K562 (cell line): Measurements from ENCODE around the gene EFR3B. TPM values are rescaled to one million over a fixed set of nuclear protein-coding genes. Genes with fewer than 3 reads are reported as not detected.

Experiments
- ATAC-seq: fragments of 200-7000 bp; cut with Tn5 transposase; 3 replicates; pipeline ENCODE4 v1.9.1; 2020; ENCODE audit warnings: moderate library complexity
- BruUV-seq: library from RNA; stranded (reverse); fragments of 400-500 nt; replicated peaks from 2 replicates; lab custom pipeline; 2021; lab: Mats Ljungman, UMichigan
- CTCF ChIA-PET: fragments of 300-600 bp; formaldehyde crosslinking; extraction: SDS; loops from one replicate; lab custom pipeline; 2021; ENCODE audit warnings: low intra/inter-chr PET ratio; lab: Yijun Ruan, JAX
- POLR2A ChIA-PET: fragments of 300-600, 350-650 bp; sonication (Branson Sonifier 250); formaldehyde crosslinking; extraction: SDS; loops from one replicate; lab custom pipeline; 2021; ENCODE audit warnings: antibody characterized with exemption, inconsistent platforms; lab: Yijun Ruan, JAX
- DNase-seq, 4 experiments: peaks; one replicate each; pipeline versions ENCODE4 v3.0.0 to v3.0.0-alpha.2; 2011 to 2018; ENCODE audit warnings: low spot score in 3 of 4, mixed read lengths in 3 of 4; ENCODE audit errors: extremely low read depth in 1 of 4
- FAIRE-seq: peaks from 2 replicates; lab custom pipeline; 2011; peaks lifted over from hg19 to GRCh38; lab: Jason Lieb, UNC
- H2AFZ ChIP-seq: 2 replicates; pipeline ENCODE4 v1.6.0; 2011; ENCODE audit warnings: low read depth, low read length, control low read depth, inconsistent platforms
- H3K27ac ChIP-seq: fragments of 200-600 bp; 3 replicates; pipeline ENCODE4 v1.8.0; 2011; ENCODE audit warnings: low read depth, mild to moderate bottlenecking, control low read depth, inconsistent platforms, low read length, moderate library complexity, mixed read lengths; ENCODE audit errors: extremely low read depth
- H3K27me3 ChIP-seq, 2 experiments: fragments of 300-600 bp in 1 of 2; 2 replicates in 1 of 2; 3 replicates in 1 of 2; pipeline versions ENCODE4 v1.6.0 to v1.8.0; 2011; ENCODE audit warnings: inconsistent platforms in 2 of 2, low read length in 2 of 2, mild to moderate bottlenecking in 1 of 2, mixed read lengths in 1 of 2, moderate library complexity in 1 of 2; ENCODE audit not compliant: control insufficient read depth in 2 of 2, insufficient read depth in 2 of 2
- H3K36me3 ChIP-seq: fragments of 300-600 bp; 3 replicates; pipeline ENCODE4 v1.8.0; 2011; ENCODE audit warnings: mild to moderate bottlenecking, low read length, inconsistent platforms; ENCODE audit not compliant: control insufficient read depth, insufficient read depth
- H3K4me1 ChIP-seq, 2 experiments: fragments of 200-600 bp in 1 of 2; replicated peaks in 1 of 2; 2 replicates in 1 of 2; 3 replicates in 1 of 2; pipeline versions ENCODE4 v1.5.1 to v1.8.0; 2011; ENCODE audit warnings: inconsistent platforms in 2 of 2, low read length in 2 of 2, mild to moderate bottlenecking in 1 of 2, mixed read lengths in 1 of 2, moderate library complexity in 1 of 2; ENCODE audit not compliant: control insufficient read depth in 2 of 2, insufficient read depth in 2 of 2
- H3K4me2 ChIP-seq: 2 replicates; pipeline ENCODE4 v1.6.1; 2011; ENCODE audit warnings: low read length, control low read depth, inconsistent platforms, mixed read lengths; ENCODE audit not compliant: insufficient read depth
- H3K4me3 ChIP-seq: fragments of 200-600 bp; sonication (generic), shearing (Covaris generic); 2 replicates; pipeline ENCODE4 v1.5.1; 2016; ENCODE audit warnings: control low read depth, inconsistent platforms
- H3K79me2 ChIP-seq: fragments of 200-600 bp; 3 replicates; pipeline ENCODE4 v1.8.0; 2011; ENCODE audit warnings: low read length, inconsistent platforms; ENCODE audit not compliant: control insufficient read depth, insufficient read depth
- H3K9ac ChIP-seq, 2 experiments: 2 replicates each; pipeline versions ENCODE4 v1.6.0 to v1.6.1; 2011; ENCODE audit warnings: low read depth in 2 of 2, low read length in 2 of 2, control low read depth in 1 of 2, inconsistent platforms in 1 of 2, mild to moderate bottlenecking in 1 of 2, mixed read lengths in 1 of 2; ENCODE audit not compliant: insufficient read depth in 1 of 2
- H3K9me1 ChIP-seq: one replicate; pipeline ENCODE4 v1.6.0; 2011; ENCODE audit warnings: inconsistent platforms, mild to moderate bottlenecking, low read length, moderate library complexity; ENCODE audit not compliant: control insufficient read depth, insufficient read depth
- H3K9me3 ChIP-seq: replicated peaks from 2 replicates; pipeline ENCODE4 v1.5.1; 2011; ENCODE audit warnings: low read depth, low read length, inconsistent platforms; ENCODE audit not compliant: control insufficient read depth, insufficient read depth
- H4K20me1 ChIP-seq: replicated peaks from 2 replicates; pipeline ENCODE4 v1.6.1; 2011; ENCODE audit warnings: low read length, inconsistent platforms, mixed read lengths; ENCODE audit not compliant: control insufficient read depth, insufficient read depth
- BCOR ChIP-seq: fragments of 450-650 bp; IDR thresholded peaks from 2 replicates; pipeline ENCODE4 v1.6.1; 2016
- BDP1 ChIP-seq: IDR thresholded peaks from 3 replicates; pipeline ENCODE4 v1.6.1; 2011; ENCODE audit not compliant: insufficient read length, insufficient read depth
- KAT7 ChIP-seq: sonication (generic); formaldehyde crosslinking; IDR thresholded peaks from 2 replicates; pipeline ENCODE4 v1.8.0; 2022; ENCODE audit warnings: missing genetic modification reagents, mild to moderate bottlenecking, borderline replicate concordance
- KDM2B ChIP-seq: fragments of 250-450 bp; sonication (Bioruptor Pico); IDR thresholded peaks from 2 replicates; pipeline ENCODE4 v1.8.0; 2021; ENCODE audit warnings: mild to moderate bottlenecking, moderate library complexity
- NFXL1 ChIP-seq: fragments of 450-650 bp; formaldehyde crosslinking; IDR thresholded peaks from 2 replicates; pipeline ENCODE4 v1.4.0; 2021; ENCODE audit warnings: mild to moderate bottlenecking
- PTRF ChIP-seq: fragments of 450-650 bp; IDR thresholded peaks from 2 replicates; pipeline ENCODE4 v1.6.1; 2016; ENCODE audit warnings: mild to moderate bottlenecking, missing genetic modification characterization, missing compliant biosample characterization
- RFX7 ChIP-seq: fragments of 250-450 bp; sonication (Bioruptor Pico); IDR thresholded peaks from 2 replicates; pipeline ENCODE4 v1.5.1; 2021; ENCODE audit warnings: mild to moderate bottlenecking
- ZFP30 ChIP-seq: fragments of 250-450 bp; sonication (Bioruptor Pico); IDR thresholded peaks from 2 replicates; pipeline ENCODE4 v1.8.0; 2022; ENCODE audit warnings: moderate library complexity, mild to moderate bottlenecking, inconsistent platforms, borderline replicate concordance
- ZNF12 ChIP-seq: sonication (generic); formaldehyde crosslinking; IDR thresholded peaks from 2 replicates; pipeline ENCODE4 v1.4.0; 2020; ENCODE audit warnings: mild to moderate bottlenecking, missing genetic modification reagents
- WGBS: fragments of 100-300 bp; shearing (Covaris generic); methylation state at CpG from one replicate; pipeline ENCODE4 v1.1.6; 2016; ENCODE audit warnings: low coverage, mixed read lengths; ENCODE audit not compliant: insufficient coverage; ENCODE audit errors: missing lambda C conversion rate; 5-methylcytosine and 5-hydroxymethylcytosine counted together
- in situ Hi-C: fragments of 300-500 bp; cut with MboI; formaldehyde crosslinking; loops from 4 replicates; pipeline ENCODE4 v1.15.0; 2018; ENCODE audit warnings: inconsistent platforms, mixed read lengths
- intact Hi-C: fragments of 100-400 bp; cut with micrococcal nuclease; formaldehyde crosslinking; loops from 2 replicates; pipeline ENCODE4 v1.14.2; 2022
- polyA plus RNA-seq, 8 experiments: library from polyadenylated mRNA; depleted of rRNA in 4 of 8; stranded (reverse) in 5 of 8; unstranded in 3 of 8; fragments of >200 nt; fragmentation: Nextera tagmentation in 2 of 8; fragmentation: Illumina TruSeq in 1 of 8; extraction: Ambion mirVana in 2 of 8; extraction: Trizol in 1 of 8; gene quantifications; 2 replicates each; pipeline versions ENCODE4 v1.2.1 to v1.2.3, GENCODE V29; 2011 to 2014; ENCODE audit warnings: inconsistent platforms in 1 of 8, missing spikeins in 1 of 8
- total RNA-seq, 7 experiments: library from RNA; depleted of rRNA in 6 of 7; stranded (reverse); fragments of >200 nt in 6 of 7; fragmentation: Illumina TruSeq in 2 of 7; extraction: Trizol in 2 of 7; gene quantifications; 2 replicates each; pipeline versions ENCODE4 v1.2.1 to v1.2.3, GENCODE V29; 2011 to 2021; ENCODE audit warnings: low replicate concordance in 1 of 7
- TF ChIP-seq, protein P1 (sequence below): fragments of 250-450 bp; sonication (Bioruptor Pico); IDR thresholded peaks from 2 replicates; pipeline ENCODE4 v1.6.1; 2021; ENCODE audit warnings: mild to moderate bottlenecking
- TF ChIP-seq, protein P2 (sequence below): fragments of 250-450 bp; sonication (Bioruptor Pico); IDR thresholded peaks from 2 replicates; pipeline ENCODE4 v1.5.0; 2020; ENCODE audit warnings: mild to moderate bottlenecking, borderline replicate concordance

The EFR3B gene
- total and polyA plus RNA-seq, 9 of the 15 experiments (the other 6 are each of a cell fraction or from before 2014, with no cell fraction given) = not detected

DNA sequence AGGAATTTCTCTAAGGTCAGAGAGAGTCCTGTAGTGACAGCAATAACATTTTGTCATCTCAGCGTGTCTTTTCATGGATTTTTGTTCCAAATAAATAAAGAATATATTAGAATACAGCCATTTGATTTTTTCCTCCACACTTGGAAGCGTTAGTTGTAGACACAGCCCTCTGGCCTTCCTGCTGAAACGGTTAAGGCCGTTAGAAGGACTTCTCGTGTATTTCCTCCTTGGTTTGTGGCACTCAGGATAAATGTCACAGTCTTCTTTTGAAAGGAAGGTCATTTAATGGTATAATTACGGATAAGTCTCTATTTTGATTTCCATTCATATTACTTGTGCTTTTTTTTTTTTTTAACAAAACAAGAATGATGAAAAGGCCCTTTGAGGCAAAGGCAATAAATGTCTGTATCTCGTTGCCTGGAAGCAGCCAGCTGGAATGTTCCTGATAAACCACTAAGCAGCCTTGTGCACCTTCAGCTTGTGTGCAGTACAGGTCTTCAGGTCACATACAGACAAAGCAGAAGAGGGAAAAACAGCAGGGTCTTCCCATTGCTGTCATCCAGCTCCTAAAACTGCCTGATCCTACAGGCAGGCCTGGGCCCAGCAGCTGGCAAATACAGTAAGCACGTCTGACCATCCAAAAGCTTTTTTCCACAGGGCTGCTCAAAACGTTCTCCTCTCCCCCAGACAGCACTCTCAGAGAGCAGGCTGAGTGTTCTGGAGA is 14.4 kb downstream of the EFR3B start:
- TF ChIP-seq ZNF12 (CRISPR knock-in tag) (no peak), KAT7 (CRISPR knock-in tag) (no peak), NFXL1 (no peak), ZFP30 (CRISPR knock-in tag) (no peak), BDP1 (no peak), RFX7 (no peak), BCOR (no peak), PTRF (tag) (no peak), KDM2B (CRISPR knock-in tag) (no peak)
- TF ChIP-seq, protein P1, sequence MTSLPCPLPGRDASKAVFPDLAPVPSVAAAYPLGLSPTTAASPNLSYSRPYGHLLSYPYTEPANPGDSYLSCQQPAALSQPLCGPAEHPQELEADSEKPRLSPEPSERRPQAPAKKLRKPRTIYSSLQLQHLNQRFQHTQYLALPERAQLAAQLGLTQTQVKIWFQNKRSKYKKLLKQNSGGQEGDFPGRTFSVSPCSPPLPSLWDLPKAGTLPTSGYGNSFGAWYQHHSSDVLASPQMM (CRISPR knock-in tag) = no peak
- TF ChIP-seq, protein P2, sequence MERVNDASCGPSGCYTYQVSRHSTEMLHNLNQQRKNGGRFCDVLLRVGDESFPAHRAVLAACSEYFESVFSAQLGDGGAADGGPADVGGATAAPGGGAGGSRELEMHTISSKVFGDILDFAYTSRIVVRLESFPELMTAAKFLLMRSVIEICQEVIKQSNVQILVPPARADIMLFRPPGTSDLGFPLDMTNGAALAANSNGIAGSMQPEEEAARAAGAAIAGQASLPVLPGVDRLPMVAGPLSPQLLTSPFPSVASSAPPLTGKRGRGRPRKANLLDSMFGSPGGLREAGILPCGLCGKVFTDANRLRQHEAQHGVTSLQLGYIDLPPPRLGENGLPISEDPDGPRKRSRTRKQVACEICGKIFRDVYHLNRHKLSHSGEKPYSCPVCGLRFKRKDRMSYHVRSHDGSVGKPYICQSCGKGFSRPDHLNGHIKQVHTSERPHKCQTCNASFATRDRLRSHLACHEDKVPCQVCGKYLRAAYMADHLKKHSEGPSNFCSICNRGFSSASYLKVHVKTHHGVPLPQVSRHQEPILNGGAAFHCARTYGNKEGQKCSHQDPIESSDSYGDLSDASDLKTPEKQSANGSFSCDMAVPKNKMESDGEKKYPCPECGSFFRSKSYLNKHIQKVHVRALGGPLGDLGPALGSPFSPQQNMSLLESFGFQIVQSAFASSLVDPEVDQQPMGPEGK (CRISPR knock-in tag) = no peak
- no peaks in the 10 kb centered on the region; the same call in 1 of the 2 replicates for H4K20me1 ChIP-seq
- no peak overlapping the region for H3K4me3 ChIP-seq
- BruUV-seq = no TSS peak
- no peaks in the 10 kb centered on the region for H3K9me1 ChIP-seq
- H3K27ac ChIP-seq = no peak overlapping the region
- no peak overlapping the region for H2AFZ ChIP-seq
- no peak for ATAC-seq
- no peaks in the 10 kb centered on the region for H3K36me3 ChIP-seq
- DNase-seq = no peak
- WGBS = 5% methylated on average over 9 of the region's 9 CpGs
- POLR2A ChIA-PET = interaction anchor here (0.6 to 2.3 kb wide), 3 partner anchors 8 to 279 kb away, joined by 3 to 6 read pairs (median 4); no protein-coding TSS in a partner anchor
- CTCF ChIA-PET = no interaction called here
- no peaks in the 10 kb centered on the region for H3K79me2 ChIP-seq
- no peaks in the 10 kb centered on the region for H3K4me1 ChIP-seq
- H3K4me2 ChIP-seq = no peak overlapping the region
- intact Hi-C loops (no loop called here), in situ Hi-C loops (no loop called here)
- no peak for FAIRE-seq
- H3K9me3 ChIP-seq = no peaks in the 10 kb centered on the region
- no peak overlapping the region for H3K9ac ChIP-seq
- H3K27me3 ChIP-seq = peaks cover 18 to 50% of the 10 kb centered on the region in 2 experiments
